B cell (primary cell): ENCODE data around the gene CAPN14.

Source experiments
- CTCF ChIP-seq: fragments of 200-600 bp; IDR thresholded peaks from one replicate; pipeline ENCODE4 v1.8.0; 2022; ENCODE audit warnings: antibody characterized with exemption, mild to moderate bottlenecking
- EZH2 ChIP-seq: IDR thresholded peaks from 2 replicates; pipeline ENCODE4 v1.6.1; 2012; ENCODE audit warnings: borderline replicate concordance, low read depth, mild to moderate bottlenecking, moderate library complexity, low read length; ENCODE audit not compliant: insufficient read depth, poor library complexity, severe bottlenecking

GRCh38 chr2:31221544-31221943 lies 4.2 kb upstream of the CAPN14 start:
- TF ChIP-seq CTCF (no peak), EZH2 (no peak)
